ENCODE measurements around the gene ZNF783.

DNA sequence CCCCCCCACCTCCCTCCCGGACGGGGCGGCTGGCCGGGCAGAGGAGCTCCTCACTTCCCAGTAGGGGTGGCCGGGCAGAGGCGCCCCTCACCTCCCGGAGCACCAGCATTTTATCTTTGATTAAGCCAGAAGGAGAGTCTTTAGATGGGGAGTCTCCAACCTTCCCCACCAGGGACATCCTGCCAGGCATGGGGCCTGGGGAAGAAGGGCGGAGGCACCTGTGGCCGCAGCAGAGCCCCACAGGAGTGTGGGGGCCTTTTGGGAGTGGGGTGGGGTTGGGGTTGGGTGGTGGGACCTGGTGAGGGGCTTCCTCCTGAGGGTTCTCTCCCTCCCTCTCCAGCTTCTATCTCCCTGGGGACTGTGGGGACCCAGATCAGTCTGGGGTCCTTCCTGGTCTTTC lies 18.2 kb downstream of the ZNF783 start:
- TF ChIP-seq, protein P1, sequence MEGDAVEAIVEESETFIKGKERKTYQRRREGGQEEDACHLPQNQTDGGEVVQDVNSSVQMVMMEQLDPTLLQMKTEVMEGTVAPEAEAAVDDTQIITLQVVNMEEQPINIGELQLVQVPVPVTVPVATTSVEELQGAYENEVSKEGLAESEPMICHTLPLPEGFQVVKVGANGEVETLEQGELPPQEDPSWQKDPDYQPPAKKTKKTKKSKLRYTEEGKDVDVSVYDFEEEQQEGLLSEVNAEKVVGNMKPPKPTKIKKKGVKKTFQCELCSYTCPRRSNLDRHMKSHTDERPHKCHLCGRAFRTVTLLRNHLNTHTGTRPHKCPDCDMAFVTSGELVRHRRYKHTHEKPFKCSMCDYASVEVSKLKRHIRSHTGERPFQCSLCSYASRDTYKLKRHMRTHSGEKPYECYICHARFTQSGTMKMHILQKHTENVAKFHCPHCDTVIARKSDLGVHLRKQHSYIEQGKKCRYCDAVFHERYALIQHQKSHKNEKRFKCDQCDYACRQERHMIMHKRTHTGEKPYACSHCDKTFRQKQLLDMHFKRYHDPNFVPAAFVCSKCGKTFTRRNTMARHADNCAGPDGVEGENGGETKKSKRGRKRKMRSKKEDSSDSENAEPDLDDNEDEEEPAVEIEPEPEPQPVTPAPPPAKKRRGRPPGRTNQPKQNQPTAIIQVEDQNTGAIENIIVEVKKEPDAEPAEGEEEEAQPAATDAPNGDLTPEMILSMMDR (IDR thresholded peaks at IDR 0.05), result no peak
- TF ChIP-seq SP1 (CRISPR knock-in tag; conservative IDR thresholded peaks at IDR 0.05), result no peak
- no peak for TF ChIP-seq GABPB1 (CRISPR knock-in tag; IDR thresholded peaks at IDR 0.05)
- TF ChIP-seq ZNF512 (CRISPR knock-in tag; IDR thresholded peaks at IDR 0.05; ENCODE audit: borderline replicate concordance), result no peak
- no peak for TF ChIP-seq ZNF121 (CRISPR knock-in tag; IDR thresholded peaks at IDR 0.05)
- TF ChIP-seq CBFB (CRISPR knock-in tag; IDR thresholded peaks at IDR 0.05; ENCODE audit: low read depth), result no peak
- TF ChIP-seq MXD4 (CRISPR knock-in tag; IDR thresholded peaks at IDR 0.05; ENCODE audit: borderline replicate concordance), result no peak
- TF ChIP-seq HMGA2 (CRISPR knock-in tag; IDR thresholded peaks at IDR 0.05), result no peak
- no peak for TF ChIP-seq ATF2 (CRISPR knock-in tag; IDR thresholded peaks at IDR 0.05; ENCODE audit: borderline replicate concordance, low read depth)
- no peak for TF ChIP-seq TEAD1 (CRISPR knock-in tag; IDR thresholded peaks at IDR 0.05)
- TF ChIP-seq, protein P2, sequence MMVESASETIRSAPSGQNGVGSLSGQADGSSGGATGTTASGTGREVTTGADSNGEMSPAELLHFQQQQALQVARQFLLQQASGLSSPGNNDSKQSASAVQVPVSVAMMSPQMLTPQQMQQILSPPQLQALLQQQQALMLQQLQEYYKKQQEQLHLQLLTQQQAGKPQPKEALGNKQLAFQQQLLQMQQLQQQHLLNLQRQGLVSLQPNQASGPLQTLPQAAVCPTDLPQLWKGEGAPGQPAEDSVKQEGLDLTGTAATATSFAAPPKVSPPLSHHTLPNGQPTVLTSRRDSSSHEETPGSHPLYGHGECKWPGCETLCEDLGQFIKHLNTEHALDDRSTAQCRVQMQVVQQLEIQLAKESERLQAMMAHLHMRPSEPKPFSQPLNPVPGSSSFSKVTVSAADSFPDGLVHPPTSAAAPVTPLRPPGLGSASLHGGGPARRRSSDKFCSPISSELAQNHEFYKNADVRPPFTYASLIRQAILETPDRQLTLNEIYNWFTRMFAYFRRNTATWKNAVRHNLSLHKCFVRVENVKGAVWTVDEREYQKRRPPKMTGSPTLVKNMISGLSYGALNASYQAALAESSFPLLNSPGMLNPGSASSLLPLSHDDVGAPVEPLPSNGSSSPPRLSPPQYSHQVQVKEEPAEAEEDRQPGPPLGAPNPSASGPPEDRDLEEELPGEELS (CRISPR knock-in tag; IDR thresholded peaks at IDR 0.05), result no peak
- no peak for TF ChIP-seq JUN (CRISPR knock-in tag; IDR thresholded peaks at IDR 0.05)
- TF ChIP-seq RORB (CRISPR knock-in tag; IDR thresholded peaks at IDR 0.05), result no peak
